Fibroblast of skin of right quadriceps (primary cell): ENCODE measurements around the gene SUFU.
A peak's percentile ranks its signal among the peaks of the same experiment; 100 is the strongest.
"Not testable (repeated sequence)": the region's sequence is repeated elsewhere in the genome, so short reads cannot be mapped to it uniquely, and the experiment has no call there.

Source experiments
- DNase-seq: peaks from one replicate; pipeline ENCODE4 v3.0.0-alpha.2; 2013

The SUFU gene

DNA sequence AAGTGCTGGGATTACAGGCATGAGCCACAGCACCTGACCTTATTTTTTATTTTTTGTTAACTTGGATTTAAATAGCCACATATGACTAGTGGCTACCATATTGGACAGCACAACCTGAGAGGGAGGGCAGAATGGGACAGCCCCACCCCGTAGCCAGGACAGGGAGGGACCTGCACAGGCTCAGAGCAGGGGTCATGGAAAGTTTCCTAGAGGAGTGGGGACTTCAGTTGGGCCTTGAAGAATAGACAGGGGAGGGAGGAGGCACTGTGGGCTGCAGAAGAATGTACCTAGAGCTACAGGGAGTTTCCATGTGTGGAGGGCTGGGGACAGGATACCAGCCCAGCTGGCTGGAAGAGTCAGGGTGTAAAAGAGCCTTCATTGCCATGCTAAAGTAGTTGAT, 149.3 kb downstream of the SUFU start:
- DNase-seq, result no peak

DNA sequence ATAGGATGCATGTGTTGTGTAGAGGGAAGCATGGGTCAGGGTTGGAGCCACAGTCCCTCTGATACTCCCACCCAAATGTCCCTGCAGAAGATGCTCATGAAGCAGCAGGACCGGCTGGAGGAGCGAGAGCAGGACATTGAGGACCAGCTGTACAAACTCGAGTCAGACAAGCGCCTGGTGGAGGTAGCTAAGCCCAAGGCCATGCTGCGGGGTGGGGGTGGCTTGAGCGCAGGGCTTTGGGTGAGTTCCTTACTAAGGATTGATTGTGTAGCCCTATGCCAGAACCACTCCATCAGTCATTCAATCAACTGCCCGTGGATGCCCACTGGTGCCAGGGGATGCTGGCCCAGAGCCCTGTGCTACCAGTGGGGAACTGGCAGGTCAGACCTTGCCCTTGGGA, 150.8 kb downstream of the SUFU start:
- DNase-seq, result no peak

DNA sequence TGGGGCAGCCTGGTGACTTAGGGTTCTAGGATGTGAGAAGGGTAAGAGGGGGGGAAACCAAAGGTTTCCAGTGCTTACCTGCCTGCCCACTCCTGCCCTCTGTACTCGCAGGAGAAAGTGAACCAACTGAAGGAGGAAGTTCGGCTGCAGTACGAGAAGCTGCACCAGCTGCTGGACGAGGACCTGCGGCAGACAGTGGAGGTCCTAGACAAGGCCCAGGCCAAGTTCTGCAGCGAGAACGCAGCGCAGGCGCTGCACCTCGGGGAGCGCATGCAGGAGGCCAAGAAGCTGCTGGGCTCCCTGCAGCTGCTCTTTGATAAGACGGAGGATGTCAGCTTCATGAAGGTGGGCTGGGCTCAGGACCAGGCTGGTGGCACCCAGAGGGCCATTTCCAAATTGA, 151.2 kb downstream of the SUFU start:
- no peak for DNase-seq

DNA sequence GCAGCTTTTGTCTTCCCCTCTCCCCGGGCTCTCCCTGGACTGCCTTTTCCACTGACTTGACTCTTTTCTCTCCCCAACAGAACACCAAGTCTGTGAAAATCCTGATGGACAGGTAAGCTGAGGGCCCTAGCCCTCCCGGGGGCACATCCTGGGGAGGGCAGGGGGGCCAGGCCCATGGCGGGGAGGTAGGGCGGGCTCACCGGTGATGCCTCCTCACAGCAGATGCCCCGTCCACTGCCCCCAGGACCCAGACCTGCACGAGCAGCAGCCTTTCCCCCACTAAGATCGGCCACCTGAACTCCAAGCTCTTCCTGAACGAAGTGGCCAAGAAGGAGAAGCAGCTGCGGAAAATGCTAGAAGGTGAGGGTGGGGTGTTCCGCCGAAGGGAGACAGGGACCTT, 152.3 kb downstream of the SUFU start:
- DNase-seq, result no peak

DNA sequence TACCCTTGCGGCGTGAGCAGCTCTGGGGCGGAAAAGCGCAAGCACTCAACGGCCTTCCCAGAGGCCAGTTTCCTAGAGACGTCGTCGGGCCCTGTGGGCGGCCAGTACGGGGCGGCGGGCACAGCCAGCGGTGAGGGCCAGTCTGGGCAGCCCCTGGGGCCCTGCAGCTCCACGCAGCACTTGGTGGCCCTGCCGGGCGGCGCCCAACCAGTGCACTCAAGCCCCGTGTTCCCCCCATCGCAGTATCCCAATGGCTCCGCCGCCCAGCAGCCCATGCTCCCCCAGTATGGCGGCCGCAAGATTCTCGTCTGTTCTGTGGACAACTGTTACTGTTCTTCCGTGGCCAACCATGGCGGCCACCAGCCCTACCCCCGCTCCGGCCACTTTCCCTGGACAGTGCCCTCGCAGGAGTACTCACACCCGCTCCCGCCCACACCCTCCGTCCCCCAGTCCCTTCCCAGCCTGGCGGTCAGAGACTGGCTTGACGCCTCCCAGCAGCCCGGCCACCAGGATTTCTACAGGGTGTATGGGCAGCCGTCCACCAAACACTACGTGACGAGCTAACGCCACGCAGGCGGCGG, 153.1 kb downstream of the SUFU start:
- no peak for DNase-seq

DNA sequence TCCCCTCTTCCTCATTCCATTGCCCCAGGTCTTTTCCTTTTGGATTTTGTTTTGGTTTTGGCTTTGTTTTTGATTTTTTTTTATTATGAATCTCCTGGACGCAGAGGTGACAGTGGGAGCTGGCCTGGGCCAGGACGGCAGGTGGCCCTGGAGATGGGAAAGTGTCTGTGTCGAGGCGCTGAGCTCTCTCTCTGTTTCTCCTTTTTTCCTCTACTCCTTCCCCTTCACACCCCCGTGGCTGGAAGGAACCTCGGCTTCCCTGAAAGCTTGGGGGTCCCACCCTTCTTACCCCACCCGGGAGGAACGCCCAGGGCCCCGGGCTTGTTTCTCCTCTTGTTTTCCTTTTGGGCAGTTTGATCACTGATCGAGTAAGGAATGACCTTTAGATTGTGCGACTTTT, 153.7 kb downstream of the SUFU start:
- DNase-seq, result no peak

DNA sequence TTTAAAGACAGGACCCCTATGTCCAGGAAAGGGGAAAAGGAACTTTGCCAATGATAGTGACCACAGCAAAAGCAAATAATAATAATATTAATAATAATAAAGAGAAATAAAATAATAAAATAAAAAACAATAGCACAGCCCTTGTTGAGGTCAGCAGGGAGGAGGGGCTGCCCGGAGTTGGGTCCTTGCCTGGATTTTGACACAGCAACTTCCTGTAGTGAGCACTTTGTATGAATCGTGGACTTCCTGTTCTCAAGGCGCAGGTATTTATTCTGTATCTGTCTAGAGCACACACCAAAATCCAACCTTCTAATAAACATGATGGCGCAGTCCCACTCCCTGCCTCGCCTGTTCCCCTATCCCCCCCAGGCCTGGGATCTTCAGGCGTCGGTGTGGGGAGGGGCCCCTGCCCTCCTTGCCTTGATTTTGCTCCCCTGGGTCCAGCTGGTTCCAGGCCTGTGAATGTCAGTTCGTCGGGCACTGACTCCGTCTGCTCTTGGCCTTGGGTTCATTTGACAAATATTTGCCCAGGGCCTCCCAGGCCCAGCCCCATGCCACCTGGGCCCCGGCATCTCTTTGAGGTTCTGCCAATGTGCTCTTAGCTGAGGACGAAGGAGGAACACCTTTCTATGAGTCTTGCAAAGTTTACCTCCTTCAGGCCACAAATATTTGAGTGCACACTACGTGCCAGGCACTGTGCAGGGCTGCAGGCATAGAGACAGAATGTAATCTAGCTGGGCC, 154.4 kb downstream of the SUFU start:
- no peak for DNase-seq

DNA sequence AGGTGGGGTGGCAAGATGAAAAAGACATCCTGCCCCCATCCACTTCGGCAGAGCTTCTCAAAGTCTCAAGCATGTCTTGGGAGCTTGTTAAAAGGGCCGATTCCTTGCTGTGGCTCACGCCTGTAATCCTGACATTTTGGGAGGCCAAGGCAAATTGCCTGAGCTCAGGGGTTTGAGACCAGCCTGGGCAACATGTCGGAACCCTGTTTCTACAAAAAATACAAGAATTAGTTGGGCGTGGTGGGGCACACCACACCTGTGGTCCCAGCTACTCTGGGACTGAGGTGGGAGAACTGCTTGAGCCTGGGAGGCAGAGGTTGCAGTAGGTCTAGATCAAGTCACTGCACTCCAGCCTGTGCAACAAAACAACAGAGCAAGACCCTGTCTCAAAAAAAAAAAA, 155.0 kb downstream of the SUFU start:
- DNase-seq, result no peak

DNA sequence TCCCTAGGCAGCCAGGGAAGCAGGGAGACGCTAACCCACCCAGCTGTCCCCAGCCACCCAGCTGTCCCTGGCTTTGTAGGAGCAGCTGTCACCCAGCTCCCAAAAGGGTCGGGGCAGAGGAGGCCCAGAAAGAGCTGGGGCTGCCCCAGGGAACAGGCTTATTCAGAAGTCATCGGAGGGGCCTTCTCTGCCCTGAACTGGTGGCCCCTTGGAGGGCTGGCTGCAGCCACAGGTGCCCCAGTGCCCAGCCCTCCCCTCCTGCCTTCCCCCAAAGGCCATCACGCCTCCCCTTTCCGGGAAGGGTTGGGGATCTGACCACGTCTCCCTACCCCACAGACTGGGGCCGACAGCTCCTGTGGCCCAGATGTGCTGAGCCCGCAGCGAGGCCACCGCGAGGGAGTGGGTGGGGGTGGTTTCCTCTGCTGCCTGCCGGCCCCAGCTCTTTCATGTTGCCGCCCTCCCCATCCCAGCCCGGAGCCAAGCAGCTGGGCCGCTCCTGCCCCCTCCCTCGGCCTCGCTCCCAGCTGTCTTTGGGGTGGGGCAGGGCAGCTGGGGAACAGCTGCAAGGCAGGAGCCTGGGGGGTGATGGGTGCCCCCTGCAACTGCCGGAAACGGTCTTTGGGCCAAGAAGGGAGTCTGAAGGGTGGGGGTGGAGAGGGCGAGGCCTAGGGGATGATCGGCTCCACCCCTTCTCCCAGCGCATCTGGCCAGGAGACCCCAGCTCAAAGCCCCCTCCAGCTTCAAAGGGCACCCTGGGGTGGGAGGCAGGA, 157.3 kb downstream of the SUFU start:
- peak; percentile 52 for DNase-seq

DNA sequence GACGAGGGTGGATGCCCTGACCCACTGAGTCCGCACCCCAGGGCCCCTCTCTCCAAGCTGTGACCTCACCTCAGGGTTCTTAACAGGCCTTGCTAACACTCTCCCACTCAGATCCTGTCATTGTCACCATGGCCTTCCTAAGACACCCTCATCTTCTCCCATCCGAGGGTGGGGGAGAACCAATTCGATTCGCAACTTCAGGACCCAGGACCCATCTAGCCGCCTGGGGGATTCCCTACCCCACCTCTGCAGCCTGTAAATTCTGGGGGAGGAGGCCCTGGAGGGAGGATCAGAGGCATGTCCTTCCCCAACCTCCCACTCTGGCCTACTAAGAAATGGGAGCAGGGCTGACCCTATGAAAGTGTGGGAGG, 157.9 kb downstream of the SUFU start:
- DNase-seq, result no peak

DNA sequence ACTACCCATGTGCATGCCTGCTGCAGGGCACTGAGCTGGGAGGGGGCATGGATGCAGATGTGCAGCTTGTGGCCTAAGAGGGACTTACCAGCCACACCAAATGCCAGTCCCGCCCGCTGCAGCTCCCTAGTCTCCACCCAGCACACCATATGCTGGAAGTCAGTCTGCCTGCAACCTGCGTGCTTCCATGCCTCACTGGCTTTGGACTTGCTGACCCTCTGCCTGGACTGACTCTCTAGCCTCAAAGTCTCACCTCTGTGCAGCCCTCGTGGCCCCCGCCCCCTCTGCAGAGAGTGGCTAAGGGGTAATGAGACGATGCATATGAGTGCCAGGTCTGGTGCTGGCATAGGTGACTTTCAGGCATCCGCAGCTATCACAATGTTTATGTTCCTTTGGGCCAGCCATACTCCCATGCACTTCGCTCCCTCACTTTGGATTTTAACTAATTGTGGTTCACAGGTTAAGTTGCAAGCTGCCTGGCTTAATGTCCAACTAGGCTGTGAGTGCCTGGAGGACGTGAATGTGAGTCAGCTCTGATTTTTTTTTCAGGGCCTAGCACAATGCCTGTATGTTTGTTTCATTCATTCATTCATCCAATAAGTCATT, 162.2 kb downstream of the SUFU start:
- DNase-seq, result no peak

DNA sequence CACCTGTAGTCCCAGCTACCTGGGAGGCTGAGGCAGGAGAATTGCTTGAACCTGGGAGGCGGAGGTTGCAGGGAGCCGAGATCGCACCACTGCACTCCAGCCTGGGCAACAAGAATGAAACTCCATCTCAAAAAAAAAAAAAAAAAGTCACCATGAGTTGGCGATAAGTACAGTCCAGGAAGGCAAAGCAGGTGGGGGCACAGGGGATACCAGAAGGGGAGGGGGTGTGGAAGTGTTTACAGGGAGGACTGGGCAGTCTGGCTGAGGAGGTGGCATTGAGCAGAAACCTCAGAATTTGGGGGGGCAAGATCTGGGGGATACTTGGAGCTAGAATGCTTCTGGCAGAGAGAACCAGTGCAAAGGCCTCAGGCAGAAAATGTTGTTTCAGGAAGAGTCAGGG, 163.6 kb downstream of the SUFU start:
- DNase-seq, result not testable (repeated sequence)

DNA sequence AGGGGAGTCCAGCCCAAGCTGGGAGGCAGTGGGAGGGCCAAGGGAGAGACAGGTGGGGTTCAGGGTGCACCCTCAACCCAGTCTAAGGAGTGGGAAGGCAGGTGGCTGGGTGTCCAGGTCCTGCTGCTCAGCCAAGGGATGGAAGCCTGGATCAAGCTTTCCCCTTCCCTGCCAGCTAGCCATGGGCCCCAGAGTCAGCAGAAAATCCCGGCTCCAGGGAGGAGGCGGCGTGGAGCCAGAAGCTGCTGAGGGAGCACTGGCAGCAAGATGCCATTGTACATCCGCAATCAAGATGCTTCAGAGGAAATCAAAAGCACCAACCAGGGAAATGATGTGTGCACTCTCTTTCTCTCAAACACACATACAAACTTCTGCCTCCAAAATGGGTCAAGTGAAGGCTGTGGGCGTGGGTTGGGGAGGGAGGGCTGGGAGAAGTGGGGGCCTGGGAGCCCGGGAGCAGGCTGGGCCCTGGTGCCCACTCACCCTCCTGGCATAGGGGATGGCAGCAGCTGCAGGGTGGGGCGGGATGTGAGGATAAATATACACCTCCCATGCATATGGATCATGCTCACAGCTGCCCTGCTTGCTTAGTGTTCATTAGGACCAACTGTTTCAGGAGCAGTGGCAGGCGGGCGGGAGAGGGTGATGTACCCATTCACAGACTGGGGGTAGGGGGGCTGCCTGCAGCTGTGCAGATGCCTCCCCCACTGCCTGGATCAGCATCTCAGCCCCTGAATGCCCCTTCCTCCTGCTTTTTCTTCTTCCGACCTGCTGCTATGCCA, 164.7 kb downstream of the SUFU start:
- DNase-seq, result no peak

DNA sequence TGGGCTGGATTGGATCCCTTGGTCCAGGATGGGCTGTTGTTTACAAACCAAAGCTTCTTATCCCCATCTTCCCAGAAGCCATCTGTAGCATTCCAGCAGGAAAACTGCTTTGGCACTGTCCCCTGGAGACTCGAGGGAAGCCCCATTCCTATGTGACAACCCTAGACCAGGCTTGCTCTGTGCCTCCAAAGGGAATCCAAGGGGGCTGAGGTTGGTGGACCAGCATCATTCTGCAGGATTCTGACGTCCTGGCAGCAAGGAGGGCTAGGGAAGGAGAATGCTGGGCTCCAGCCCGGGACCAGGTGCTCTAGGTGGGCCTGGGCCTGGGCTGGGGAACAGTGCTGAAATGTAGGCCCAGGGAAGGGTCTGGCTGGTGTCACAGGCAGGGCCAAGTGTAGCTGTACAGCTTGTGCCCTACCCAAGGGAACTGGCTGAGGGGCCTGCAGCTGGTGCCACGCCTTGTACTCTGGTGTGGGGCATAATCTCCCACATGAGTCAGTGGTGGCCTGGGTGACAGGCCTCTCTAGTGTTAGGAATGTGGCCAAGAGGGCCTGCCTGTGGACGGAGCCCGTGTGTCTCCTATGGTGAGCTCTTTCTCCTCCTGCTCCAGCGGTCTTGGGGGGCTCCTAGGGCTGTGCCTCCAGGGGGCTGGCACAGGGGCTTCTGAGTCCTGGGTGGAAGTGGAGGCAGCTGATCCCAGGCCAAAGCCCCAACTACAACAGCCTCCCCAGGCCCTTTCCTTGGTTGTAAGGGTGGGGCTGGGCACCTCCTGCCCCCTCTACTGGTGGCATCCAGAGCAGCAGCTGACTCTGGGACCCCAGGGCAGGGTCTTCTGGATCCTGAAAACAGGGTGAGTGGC, 165.7 kb downstream of the SUFU start:
- no peak for DNase-seq

DNA sequence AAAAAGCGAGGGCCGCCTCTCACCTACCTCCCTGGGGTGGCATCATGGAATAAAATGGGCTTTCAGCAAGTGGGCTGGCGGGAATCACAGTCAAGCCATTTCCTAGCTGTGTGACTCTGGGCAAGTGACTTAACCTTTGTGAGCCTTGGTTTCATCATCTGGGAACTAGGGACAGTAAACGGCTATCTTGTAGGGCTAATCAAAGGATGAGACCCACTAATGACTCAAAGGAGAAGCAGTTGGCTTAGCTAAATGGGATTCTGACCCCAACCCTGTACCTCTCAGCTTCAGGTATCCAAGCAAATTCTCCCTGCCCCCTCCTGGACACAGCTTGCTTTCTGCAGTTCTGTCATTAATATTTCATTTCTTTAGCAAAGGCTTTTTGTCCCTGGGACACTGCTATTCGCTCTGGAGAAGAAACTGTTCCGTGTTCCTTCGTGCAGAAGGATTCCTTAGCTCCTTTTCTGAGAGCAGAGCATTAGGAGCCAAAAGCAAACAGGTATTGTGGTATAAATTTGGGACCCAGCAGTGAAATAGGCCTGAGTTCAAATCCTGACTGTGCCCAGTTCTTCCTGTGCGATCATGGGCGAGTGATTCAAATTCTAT, 166.4 kb downstream of the SUFU start:
- no peak for DNase-seq

DNA sequence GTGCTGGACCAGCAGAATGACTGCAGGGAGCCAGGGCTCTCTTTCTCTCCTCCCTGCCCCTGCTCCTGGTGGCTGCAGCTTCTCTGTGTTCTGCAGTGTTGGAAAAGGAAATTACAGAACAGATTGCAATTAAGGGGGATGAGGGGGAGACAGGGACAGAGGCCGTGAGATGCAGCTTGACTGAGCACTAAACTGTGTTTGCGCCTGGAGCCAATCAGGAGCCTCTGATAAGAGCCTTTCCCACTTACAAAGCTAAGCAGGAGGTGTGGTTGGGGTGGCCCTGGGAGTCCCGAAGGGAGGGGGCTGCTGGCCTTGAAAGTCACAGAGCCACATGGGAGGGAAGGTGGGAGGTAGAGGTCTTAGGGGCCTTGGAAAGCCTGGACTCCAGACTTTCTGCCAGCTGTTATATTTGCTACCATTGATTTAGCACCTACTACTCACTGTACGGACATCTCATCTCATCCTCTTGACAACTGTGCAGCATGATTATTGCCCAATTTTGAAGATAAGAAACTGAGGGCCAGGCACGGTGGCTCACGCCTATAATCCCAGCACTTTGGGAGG, 167.2 kb downstream of the SUFU start:
- DNase-seq, result no peak

DNA sequence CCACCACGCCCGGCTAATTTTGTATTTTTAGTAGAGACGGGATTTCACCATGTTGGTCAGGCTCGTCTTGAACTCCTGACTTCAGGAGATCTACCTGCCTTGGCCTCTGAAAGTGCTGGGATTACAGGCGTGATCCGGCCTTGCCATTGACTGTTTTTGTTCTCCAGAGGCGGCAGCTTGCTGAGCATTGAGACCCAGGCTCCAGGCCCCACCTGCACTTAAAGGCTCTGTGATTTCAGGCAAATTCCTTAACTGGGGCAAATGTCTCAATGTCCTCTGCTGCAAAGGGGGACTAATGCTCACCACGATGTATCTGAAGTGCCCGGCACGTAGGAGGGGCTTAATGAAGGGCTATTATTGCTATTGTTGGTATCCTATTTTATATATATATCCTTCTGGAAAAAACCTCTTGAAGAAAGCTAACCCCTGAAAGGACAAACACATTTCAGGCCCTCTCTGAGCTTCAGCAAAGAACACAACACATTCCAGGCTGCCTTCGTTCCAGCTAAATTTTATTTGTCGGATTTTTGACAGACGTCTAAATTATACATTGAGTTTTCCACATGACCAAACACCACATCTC, 169.6 kb downstream of the SUFU start:
- DNase-seq, result no peak

DNA sequence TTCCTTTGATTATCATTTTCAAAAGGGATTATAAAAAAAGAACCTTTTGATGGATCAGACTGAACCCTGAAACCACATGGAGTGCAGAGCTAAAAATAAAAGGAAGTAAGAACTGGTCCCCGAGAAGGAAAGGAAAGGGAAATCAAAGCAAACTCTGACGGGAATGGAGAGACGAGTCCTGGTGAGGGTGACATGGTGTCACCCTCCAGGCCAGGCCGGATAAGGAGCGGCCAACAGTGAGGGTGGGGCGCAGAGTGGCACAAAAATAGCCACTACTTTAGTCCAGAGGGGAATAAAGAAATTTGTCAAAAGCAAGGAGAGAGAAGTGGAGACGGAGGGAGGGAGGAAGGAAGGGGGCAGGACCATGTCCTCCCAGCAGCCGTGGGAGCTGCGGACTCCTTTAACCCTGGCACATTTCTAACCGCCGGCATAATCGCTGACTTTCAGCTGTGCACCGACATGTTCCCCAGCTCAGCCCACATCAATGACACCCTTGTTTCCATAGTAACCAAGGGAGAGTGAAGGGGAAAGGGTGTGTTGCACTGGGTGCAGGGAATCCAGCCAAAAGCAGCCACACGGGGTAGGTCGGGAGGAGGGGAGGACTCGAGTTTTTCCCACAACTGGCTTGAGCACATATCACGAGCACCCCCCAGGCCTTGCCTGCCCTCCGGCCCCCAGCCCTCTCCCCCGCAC, 170.2 kb downstream of the SUFU start:
- peak; percentile 71 for DNase-seq

DNA sequence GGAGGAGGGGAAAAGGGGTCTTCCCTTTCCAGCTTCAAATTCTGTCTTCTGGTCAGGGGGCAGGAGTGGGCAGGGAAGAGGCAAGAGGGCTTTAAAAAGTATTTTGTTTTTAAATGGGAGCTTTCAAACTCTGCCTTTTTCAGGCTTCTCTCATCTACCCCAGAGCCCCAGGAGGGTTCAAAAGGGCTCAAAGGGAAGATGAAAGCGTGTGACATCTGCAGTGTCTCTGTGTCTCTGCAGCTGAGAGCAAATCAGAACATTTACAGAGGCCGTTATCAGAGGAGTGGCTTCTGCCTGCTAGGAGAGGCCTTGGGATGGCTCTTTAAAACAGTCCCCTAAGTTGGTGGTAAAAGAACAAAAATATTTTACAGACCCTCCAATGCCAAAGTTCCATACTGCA, 170.8 kb downstream of the SUFU start:
- DNase-seq, result no peak

DNA sequence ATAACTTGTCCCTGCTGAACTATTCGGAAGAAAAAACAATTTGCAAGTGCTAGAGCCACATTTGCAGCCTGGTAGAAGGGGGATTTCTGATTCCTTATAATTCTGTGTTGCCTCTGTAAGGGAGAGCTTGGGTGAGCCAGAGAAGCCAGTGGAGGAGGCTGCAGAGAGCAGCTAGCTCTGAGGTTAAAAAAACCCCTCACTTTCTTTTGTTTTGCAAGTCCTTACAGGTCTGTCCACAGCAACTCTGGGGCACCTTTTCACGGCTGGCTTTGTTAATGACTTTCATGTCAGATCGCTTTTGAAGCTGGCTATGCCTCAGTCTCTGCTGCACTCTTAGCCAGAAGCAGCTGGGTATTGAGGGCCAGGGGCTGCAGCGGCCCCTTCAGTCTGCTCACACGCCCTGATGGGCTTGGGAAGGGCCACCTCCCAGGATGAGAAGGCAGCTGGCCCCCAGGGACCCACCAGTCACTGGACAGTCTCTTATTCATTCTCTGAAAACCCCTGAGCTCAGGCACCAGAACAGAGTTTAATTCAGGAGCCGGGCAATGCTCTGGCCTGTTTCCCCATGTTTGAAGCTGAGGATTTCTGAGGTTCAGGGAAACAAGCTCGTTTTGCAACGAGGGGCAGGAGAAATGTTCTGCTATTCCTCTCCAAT, 171.4 kb downstream of the SUFU start:
- no peak for DNase-seq
